Left forelimb (tissue), 1 donor: ENCODE results near the gene CARMIL3.
A peak's percentile ranks its signal among the peaks of the same experiment; 100 is the strongest.

Experiments
- DNase-seq: peaks from one replicate; pipeline ENCODE4 v3.0.0-alpha.2; 2018; ENCODE audit warnings: low spot score

The CARMIL3 gene

GRCh38 chr14:24076302-24076601, 24.4 kb downstream of the CARMIL3 start:
- no peak for DNase-seq

GRCh38 chr14:24077086-24077485, 25.3 kb downstream of the CARMIL3 start:
- no peak for DNase-seq

GRCh38 chr14:24078146-24078545, 26.3 kb downstream of the CARMIL3 start:
- DNase-seq = no peak

- DNase-seq = no peak
Observed at GRCh38 chr14:24079491-24080141, 27.8 kb downstream of the CARMIL3 start.

DNA sequence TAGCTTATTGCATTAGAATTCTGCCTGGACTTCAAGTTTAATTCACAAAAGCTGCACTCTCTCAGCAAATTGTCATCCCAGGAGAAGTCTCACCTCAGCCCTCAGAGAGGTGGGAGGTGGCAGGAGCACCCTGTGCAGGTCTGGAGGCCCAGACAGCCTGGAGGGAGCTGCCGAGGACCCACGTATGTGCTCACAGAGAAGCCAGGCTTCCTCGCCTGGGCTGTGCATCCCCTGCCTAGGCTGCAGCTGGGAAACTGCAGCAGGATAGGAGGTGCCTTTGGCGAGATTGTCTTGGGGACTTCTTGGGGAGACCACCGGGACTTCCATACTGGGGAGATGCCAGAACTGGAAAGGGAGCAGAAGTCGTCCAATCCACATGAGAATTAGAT, 28.3 kb downstream of the CARMIL3 start:
- no peak for DNase-seq

DNA sequence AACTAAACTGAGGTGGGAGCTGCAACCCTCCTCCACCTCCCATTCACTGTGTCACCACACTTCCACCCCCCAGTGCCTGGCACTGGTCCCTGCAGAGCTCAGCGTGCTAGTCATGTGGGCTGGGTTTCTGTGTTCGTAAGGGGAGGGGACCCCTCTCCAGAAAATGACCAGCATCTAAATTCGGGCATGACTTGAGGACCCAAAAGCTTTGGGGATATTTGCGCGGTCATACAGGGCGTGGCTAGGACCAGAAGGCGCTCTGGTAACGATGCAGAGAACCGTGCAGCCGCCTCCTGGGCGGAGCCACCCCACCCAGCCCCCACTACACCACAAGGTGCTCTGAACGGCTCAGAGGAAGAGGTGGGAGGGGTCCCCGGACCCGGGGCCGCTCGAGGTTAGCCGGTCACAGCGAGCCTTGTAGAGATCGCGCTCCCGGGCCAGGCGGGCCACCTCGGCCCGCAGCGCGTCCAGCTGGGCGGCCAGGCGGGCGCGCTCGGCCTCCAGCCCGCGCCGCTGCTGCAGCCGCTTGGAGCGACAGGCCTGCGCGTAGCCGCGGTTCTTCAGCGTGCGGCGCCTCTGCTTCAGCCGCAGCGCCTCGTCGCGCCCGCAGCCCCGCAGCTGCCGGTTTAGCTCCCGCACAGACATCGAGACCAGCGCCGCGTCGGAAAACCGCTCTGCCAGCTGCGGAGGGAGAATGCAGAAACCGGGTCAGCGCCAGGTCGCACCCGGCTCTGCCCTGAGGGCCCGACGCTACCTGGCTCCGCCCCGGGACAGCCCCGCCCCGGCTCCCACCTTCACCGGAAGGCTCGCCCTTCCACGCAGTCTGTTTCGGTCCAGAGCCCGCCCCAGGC, 29.3 kb downstream of the CARMIL3 start:
- no peak for DNase-seq

- DNase-seq = no peak
Observed at GRCh38 chr14:24081739-24082211, 30.0 kb downstream of the CARMIL3 start.

DNA sequence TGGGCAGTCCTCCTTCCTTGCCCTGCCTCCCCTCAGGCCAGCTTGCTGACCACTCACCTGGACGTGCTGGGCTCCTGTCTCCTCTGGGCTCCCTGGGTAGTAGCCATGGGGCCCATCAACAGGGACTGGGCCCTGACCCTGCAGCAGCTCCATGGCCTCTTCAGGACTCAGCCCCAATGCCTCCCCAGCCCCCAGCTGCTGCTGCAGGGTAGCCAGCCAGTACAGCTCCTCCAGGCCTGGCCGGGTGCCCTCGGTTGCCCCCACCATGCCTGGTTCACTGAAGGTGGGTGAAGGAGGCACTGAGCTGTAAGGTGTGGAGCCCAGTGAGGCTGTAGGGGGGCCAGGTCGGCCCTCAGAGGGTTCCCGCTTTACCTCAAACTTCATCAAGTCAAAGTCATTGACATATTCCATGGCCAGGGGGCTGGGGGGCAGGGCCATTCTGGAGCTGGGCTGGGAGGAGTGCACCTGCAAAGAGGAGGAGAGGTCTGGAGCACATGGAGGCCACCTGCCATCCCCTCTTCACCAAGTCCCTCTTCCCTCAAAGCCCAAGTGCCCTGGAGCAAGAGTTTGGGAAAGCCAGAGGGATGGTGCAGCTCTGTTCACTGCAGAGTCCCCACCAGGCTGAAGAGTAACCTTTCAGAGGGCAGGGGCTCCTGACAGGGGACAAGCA, 30.7 kb downstream of the CARMIL3 start:
- no peak for DNase-seq

- DNase-seq = no peak
Observed at GRCh38 chr14:24083462-24083861, 31.7 kb downstream of the CARMIL3 start.

DNA sequence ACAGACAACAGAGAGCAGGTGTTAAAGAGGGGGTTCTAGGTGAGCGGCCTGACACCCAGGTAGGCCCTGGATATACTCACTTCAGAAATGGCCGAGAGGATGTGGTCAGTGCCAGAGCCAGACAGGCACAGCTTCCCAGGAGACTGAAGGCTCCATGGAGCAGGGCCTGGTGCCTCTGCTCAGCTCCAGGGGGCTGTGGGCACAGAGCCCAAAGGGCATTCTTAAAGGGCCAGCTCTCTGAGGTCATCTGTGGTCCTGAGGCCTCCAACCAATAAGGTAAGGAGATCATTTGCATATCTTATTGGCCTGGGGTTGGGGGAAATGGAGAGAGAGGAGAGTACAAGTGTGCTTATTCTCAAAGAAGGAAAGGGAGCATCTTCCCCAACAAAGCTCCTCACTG, 32.6 kb downstream of the CARMIL3 start:
- DNase-seq = no peak

DNA sequence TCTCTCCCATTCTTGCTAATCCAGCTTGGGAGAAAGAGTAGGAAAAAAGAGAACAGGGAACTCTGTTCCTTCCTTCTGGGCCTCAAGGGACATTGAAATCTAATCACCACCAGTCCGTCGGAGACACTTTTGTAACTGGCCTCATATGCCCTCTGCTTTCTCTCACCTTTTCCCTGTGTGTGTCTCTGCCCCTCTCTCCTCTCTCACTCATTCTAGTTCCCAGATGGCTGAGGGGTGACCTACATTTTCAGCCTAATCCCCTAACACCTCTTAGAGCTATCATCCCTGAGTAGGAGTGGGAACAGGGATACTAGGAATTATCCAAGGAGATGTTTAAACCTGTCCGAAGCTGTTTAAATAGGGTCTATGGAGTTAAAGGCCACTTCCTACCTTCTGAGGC, 33.4 kb downstream of the CARMIL3 start:
- no peak for DNase-seq

GRCh38 chr14:24086193-24086955, 34.6 kb downstream of the CARMIL3 start:
- DNase-seq = no peak

DNA sequence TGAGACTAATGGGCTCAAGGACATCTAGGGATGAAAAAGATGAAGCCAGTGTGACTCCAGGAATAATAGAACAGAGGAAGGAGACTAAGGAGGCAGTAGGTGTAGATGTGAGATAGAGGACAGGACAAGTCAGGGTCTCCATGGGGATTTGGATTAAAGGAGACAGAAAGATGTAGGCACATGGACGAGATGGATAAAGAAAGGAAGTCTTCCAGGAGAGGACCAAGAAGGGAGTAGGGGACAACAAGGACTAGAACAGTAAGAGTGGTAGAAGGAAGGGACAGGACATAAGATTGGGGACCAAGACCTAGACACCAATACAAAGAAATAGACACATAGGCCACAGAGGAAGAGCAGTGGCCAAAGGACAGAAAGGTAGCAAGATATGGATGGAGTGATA, 35.2 kb downstream of the CARMIL3 start:
- no peak for DNase-seq

- DNase-seq = no peak
Observed at GRCh38 chr14:24088095-24088494, 36.3 kb downstream of the CARMIL3 start.

GRCh38 chr14:24089890-24090289, 38.1 kb downstream of the CARMIL3 start:
- DNase-seq = no peak

GRCh38 chr14:24092110-24092504, 40.3 kb downstream of the CARMIL3 start:
- no peak for DNase-seq

- DNase-seq = no peak
Observed at GRCh38 chr14:24092505-24093206, 40.8 kb downstream of the CARMIL3 start.

DNA sequence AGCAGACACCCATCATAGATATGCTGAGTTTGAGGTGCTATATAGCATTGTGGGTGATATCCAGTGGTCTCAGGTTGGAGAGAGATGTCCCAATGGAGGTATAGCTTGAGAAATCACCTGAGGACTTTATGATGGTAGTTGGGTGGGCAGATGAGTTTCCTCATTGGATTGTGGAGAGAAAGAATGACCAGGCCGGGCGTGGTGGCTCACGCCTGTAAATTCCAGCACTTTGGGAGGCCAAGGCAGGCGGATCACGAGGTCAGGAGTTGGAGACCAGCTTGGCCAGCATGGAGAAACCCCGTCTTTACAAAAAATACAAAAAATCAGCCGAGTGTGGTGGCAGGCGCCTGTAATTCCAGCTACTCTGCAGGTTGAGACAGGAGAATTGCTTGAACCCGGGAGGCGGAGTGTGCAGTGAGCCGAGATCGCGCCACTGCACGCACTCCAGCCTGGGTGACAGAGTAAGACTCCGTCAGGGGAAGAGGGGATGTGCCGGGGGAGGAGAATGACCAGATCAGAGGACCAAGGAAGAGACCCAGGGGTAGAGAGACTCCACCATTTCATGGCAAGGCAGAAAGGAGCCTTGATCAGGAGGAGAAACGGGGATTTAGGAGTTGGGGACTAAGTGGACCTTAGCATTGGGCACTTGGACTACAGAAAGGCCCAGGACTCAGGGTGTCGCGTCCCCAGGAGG, 41.5 kb downstream of the CARMIL3 start:
- no peak for DNase-seq

DNA sequence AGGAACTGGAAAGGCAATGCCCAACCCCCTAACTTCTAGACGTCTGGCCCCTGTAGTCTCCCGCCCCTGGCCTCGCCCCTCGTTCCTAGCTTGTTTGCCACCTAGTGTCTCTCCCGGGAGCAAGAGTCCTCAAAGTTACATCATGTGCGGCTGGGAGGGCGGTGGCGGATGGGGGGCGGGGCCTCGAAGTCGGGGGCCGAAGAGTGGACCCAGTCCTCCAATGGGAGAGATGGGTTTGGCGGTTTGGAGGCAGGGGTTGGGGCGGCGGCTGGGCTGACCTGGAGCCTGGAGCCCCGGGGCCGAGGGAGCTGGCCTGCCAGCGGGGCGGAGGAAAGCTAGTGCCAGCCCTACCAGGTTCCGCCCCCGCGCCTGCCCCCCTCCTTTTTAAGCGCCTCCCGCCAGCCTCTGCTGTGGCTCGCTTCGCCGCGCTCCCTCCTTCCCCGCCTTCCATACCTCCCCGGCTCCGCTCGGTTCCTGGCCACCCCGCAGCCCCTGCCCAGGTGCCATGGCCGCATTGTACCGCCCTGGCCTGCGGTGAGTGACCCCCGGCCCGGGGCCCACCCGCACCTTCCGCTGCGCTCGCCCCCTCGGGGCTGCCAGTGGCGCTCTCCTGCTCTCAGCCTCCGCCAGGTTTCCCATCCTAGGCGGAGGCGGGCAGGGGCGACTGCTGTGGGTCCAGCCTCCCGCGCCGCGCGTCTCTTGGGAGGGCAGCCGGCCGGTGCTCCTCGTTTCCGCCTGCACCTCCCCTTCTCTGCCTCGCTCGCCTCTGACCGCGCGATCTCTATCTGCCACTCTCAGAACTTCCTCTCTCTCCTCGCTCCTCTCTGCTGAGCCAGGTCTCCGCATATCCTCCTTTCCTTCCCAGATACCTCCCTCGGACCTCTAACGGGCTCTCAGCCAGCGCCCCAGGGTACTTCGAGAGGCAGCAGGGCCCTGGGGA, 42.4 kb downstream of the CARMIL3 start, which contains the start of gene PCK2:
PCK2 (plus strand) TSS at position 411 of the 940 bp plus-strand sequence; CDS start at position 506, 95 bp downstream.
- peak; percentile 85 for DNase-seq

GRCh38 chr14:24094841-24095270, 43.0 kb downstream of the CARMIL3 start:
- no peak for DNase-seq
